ENCODE measurements around the gene KRTAP6-3. TPM values are rescaled to one million over a fixed set of nuclear protein-coding genes. Genes with fewer than 3 reads are reported as not detected.
A peak's percentile ranks its signal among the peaks of the same experiment; 100 is the strongest.

Gene KRTAP6-3, protein sequence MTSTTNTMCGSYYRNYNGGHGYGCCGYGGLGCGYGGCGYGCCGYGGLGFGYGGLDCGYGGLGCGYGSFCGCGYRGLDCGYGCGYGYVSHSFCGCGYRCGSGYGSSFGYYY
- not detected for polyA plus RNA-seq

DNA sequence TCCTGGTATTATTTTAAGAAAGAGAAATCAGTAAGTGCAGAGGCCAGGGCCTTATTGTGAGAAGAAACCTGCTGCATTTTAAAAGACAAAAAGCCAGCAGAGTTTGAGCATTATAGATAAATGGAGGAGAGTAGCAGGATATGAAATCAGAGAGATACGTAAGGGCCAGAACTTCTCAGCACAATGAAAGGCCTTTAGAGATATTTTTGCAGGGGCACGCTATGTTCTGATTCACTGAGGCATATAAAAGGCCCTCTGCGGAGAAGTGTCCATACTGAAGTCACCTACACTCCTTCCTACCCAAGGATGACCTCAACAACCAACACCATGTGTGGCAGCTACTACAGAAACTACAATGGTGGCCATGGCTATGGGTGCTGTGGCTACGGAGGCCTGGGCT lies at the start of gene KRTAP6-3:
KRTAP6-3 (plus strand) TSS at position 301 of the 400 bp plus-strand sequence; CDS start at position 307, 6 bp downstream.
- H3K27ac Mint-ChIP-seq, result peak within 1 kb of the TSS in 1 of 3 donors; percentile 57
- no peaks in the 10 kb centered on the region for H3K36me3 Mint-ChIP-seq
- no peak within 1 kb of the TSS for H3K4me3 Mint-ChIP-seq
- H3K27me3 Mint-ChIP-seq, result no peaks in the 10 kb centered on the region
- H3K9me3 Mint-ChIP-seq, result peaks cover 3 to 9% (median 7%) of the 10 kb centered on the region in 3 donors
- H3K4me1 Mint-ChIP-seq, result peaks cover 0 to 1% (median 0%) of the 10 kb centered on the region in 3 donors

DNA sequence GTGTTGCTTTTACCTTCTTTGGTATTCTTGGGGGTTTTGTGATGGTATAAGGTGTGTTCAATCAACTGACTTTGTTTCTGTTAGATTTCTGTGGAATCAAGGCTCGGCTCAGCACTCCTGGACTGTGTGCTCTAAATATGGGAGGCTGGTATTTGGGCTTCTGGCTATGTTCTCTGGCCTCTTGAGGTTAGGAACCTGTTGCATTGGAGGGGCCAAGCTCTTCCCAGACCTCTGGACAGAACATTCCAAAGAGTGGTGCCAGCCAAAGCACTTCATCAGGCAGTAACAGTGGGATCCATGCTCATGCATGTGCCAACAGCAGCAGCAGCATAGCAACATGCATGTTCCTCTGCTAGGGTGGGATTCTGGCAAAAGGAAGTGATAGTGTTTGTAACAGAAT lies 39.5 kb upstream of the KRTAP6-3 start:
- peaks cover 4 to 18% (median 8%) of the 10 kb centered on the region in 3 donors for H3K9me3 Mint-ChIP-seq
- H3K27me3 Mint-ChIP-seq, result no peaks in the 10 kb centered on the region
- no peak overlapping the region for H3K27ac Mint-ChIP-seq
- H3K4me3 Mint-ChIP-seq, result no peak overlapping the region
- no peaks in the 10 kb centered on the region for H3K4me1 Mint-ChIP-seq
- H3K36me3 Mint-ChIP-seq, result no peaks in the 10 kb centered on the region

DNA sequence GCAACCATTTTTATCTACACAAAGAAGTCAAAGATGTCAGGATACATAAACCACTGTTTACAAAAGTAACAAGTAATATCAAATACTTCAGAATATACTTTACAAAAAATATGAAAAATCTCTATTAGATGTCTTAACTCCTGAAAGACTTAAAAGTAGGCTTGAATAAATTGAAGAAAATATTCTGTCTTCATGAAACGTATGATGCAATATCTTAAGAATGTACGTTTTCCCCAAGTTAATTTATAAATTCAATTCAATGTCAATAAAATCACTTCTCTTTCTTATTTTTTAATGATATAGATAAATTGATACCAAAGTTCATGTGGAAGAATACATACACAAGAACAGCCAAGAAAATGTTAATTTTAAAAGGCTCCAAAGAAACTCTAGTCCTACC lies 37.1 kb upstream of the KRTAP6-3 start:
- no peaks in the 10 kb centered on the region for H3K27me3 Mint-ChIP-seq
- H3K27ac Mint-ChIP-seq, result no peak overlapping the region
- H3K4me1 Mint-ChIP-seq, result no peaks in the 10 kb centered on the region
- no peak overlapping the region for H3K4me3 Mint-ChIP-seq
- H3K36me3 Mint-ChIP-seq, result no peaks in the 10 kb centered on the region
- peaks cover 0 to 16% (median 8%) of the 10 kb centered on the region in 3 donors for H3K9me3 Mint-ChIP-seq

DNA sequence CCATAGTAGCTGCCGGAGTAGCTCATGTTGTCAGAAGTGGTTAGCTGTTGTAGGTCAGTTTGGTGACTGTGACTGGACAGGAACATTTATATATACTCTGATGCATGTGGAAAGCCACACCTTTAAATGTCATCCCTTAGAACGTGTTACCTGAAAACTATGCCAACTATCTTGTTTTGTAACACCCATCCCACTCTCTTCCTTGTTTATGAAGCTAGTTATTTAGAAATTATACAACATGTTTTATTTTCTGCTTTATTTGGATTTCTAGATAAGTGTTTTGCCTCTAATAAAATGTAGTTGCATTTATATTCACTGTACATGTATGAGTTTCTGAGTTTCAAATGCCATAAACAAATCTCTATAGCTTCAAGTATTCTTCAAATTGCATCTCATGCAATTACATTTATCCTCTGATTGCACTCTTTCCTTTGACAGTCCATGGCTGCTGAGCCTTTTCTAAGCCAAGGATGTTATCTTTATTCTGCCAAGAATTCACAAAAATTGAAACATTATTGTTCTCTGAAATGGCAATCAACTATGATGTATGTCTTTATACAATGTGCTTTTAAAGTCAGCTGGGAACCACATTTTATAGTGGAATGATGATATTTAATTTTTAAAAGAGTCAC lies 30.9 kb upstream of the KRTAP6-3 start, which contains the start of gene KRTAP19-7:
KRTAP19-7 (minus strand) TSS at position 51 of the 632 bp plus-strand sequence; CDS start at position 26, 25 bp downstream.
- Mint-ChIP-seq H3K27ac (no peak within 1 kb of the TSS), H3K27me3 (no peaks in the 10 kb centered on the region), H3K36me3 (no peaks in the 10 kb centered on the region), H3K4me1 (no peaks in the 10 kb centered on the region), H3K4me3 (no peak within 1 kb of the TSS), H3K9me3 (peaks cover 2 to 8% (median 6%) of the 10 kb centered on the region in 3 donors)

DNA sequence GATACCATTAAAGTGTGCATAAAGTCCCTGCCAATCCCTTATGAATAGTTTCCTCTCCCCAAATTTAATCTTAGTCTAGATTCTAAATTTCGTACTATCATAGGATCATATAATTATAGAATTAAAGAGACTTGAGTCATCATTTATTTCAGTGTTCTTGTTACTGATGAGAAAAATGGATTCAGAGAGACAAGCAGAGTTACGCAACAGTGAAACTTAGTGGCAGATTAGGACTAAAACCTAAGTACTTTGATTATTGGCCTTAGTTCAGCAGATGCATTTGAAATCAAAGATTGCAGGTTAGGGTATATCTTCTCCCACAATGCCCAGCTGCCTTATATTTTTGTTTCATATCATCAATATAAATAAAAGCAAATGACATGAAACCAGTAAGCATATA lies 30.3 kb upstream of the KRTAP6-3 start:
- Mint-ChIP-seq H3K27ac (no peak overlapping the region), H3K4me1 (no peaks in the 10 kb centered on the region), H3K27me3 (no peaks in the 10 kb centered on the region), H3K36me3 (no peaks in the 10 kb centered on the region), H3K9me3 (peaks cover 2 to 8% (median 6%) of the 10 kb centered on the region in 3 donors), H3K4me3 (no peak overlapping the region)

DNA sequence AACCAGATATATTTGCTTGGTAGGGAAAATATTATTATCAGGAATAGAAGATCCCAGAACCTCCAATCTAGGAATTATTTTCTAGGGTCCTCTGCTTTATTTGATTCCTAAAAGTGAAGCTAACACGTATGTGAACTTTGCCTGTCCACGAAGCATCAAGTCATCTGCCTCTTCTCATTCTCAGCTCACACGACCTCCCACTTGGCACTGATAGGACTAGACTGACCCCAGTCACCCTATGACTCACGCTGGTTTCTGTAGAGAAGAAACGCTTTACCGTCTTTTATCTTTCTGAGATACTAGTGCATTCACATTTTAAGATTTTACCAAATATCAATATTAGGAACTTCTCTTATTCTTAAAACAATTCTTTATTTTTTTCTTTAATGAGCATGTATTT lies 29.2 kb upstream of the KRTAP6-3 start:
- Mint-ChIP-seq H3K36me3 (no peaks in the 10 kb centered on the region), H3K27me3 (no peaks in the 10 kb centered on the region), H3K27ac (no peak overlapping the region), H3K4me3 (no peak overlapping the region), H3K9me3 (peaks cover 2 to 8% (median 3%) of the 10 kb centered on the region in 3 donors), H3K4me1 (no peaks in the 10 kb centered on the region)

DNA sequence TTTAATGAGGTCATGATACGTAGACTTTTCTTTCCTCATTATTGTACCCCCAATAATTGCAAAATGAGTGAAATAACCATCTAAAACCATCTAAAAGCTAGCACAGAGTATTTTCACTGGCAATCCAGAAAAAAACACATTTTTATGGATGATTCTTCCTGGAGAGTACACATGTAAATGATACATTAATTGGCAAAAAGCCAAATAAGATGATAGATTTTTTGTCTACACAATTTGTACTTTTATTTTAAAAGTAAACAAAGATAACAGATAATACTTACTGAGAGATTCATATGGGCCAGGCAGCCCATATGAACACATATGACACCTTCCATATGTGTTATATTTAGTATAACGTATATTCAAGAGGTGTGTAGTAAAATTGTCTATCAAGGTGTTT lies 28.6 kb upstream of the KRTAP6-3 start:
- Mint-ChIP-seq H3K27me3 (no peaks in the 10 kb centered on the region), H3K27ac (no peak overlapping the region), H3K9me3 (peaks cover 2 to 8% (median 3%) of the 10 kb centered on the region in 3 donors), H3K36me3 (no peaks in the 10 kb centered on the region), H3K4me1 (no peaks in the 10 kb centered on the region), H3K4me3 (no peak overlapping the region)

DNA sequence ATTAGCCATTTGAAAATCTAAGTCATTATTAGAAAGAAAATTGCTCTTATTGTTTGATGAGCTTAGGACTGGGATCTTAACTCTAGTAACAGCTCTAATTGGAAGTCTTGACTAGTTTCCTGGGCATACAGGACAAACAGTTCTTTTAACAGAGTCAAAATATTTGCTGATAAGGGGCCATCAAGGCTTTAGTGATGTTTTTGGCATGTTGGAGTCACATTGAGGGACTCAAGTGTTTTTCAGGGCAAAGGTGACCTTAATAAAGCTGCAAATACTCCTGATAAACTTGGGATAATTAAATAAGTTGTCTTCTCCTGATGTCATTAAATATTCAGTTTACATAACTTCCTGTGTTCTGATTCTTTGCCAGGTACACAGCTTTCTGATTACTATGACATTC lies 24.6 kb upstream of the KRTAP6-3 start:
- Mint-ChIP-seq H3K27ac (no peak overlapping the region), H3K4me1 (no peaks in the 10 kb centered on the region), H3K9me3 (peaks cover 2 to 8% (median 3%) of the 10 kb centered on the region in 3 donors), H3K27me3 (no peaks in the 10 kb centered on the region), H3K4me3 (no peak overlapping the region), H3K36me3 (no peaks in the 10 kb centered on the region)

DNA sequence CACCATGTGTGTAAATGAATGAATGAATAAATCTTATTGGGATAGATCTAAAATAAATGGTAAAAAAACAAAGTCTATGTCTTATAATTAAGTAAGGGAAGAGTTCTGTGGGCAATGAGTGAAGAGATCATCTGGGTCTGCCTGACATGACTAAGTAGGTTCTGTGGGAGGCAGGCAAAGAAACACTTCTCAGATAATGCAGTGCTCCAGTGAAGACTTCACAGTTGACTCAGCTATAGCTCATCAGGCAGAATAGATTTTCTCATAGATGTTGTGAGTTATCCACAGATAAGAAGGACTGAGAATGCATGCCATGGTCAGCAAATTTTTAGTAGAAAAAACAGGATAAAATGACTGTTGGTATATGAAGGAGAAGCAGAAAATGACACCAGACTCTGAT lies 14.5 kb upstream of the KRTAP6-3 start:
- H3K27me3 Mint-ChIP-seq, result no peaks in the 10 kb centered on the region
- no peak overlapping the region for H3K27ac Mint-ChIP-seq
- H3K4me3 Mint-ChIP-seq, result no peak overlapping the region

DNA sequence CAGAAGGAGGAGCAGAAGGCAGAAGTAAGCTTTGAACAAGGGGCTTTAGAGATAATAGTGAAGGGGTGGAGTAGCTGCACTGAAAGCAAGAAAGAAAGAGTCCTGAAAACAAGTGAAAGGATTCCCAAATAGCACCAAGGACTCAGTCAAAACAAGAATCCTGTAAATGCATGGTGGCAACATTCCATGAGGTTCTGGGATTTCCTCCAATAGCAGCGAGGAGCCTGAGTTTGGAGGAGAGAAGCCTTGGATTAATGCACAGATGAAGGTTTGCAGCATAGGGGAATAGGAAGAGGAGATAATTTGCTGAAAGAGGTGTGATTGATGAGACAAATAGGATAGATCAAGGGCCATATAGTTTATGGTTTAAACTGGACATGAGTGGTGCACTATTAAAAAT lies 12.9 kb upstream of the KRTAP6-3 start:
- peaks cover 2 to 12% (median 2%) of the 10 kb centered on the region in 3 donors for H3K9me3 Mint-ChIP-seq
- no peak overlapping the region for H3K4me3 Mint-ChIP-seq
- no peaks in the 10 kb centered on the region for H3K4me1 Mint-ChIP-seq

More for the DNA sequence above, 14.5 kb upstream of the KRTAP6-3 start:
- no peaks in the 10 kb centered on the region for H3K36me3 Mint-ChIP-seq
- H3K4me1 Mint-ChIP-seq, result no peaks in the 10 kb centered on the region
- H3K9me3 Mint-ChIP-seq, result peaks cover 1 to 7% (median 2%) of the 10 kb centered on the region in 3 donors

DNA sequence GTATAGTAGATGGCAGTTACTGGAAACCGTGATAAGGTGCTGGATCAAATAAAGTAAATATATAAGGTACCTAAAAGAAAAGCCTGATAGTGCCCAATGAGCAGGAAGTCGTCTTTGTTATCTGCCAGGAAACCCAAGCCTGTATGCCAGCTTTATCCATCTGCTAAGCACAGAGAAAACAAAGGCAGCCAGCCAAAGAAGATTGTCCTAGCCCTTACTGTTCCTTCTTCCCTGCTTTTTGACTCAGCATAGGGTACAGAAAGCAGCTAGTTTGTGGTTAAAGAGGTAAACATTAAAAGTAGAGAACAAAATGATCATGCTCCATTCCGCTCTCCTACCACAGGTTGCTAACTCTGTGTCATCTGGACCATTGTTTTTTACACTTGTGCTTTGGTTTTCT lies 12.1 kb upstream of the KRTAP6-3 start:
- Mint-ChIP-seq H3K9me3 (peaks cover 2 to 20% (median 8%) of the 10 kb centered on the region in 3 donors), H3K36me3 (no peaks in the 10 kb centered on the region), H3K4me1 (no peaks in the 10 kb centered on the region), H3K27me3 (no peaks in the 10 kb centered on the region), H3K27ac (no peak overlapping the region), H3K4me3 (no peak overlapping the region)

More for the DNA sequence above, 12.9 kb upstream of the KRTAP6-3 start:
- Mint-ChIP-seq H3K27me3 (no peaks in the 10 kb centered on the region), H3K27ac (no peak overlapping the region), H3K36me3 (no peaks in the 10 kb centered on the region)

DNA sequence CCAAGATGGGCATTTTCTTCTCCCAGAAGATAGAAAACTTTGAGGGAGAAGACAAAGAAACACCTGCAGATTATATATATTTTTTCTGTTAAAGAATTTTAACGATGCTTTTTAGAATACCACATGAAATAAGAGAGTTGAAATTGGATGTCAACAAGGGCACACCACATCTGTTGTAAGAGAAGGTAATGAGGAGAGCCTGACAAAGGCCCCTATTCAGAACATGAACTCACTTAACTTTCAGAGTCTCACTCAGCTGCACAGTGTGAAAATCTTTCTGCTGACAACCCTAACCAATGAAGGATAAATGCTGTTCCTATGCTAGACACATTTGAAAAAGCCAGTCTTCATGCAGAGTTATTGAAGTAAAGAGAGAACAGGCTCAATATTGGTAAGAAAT lies 9.4 kb upstream of the KRTAP6-3 start:
- Mint-ChIP-seq H3K36me3 (no peaks in the 10 kb centered on the region), H3K4me1 (no peaks in the 10 kb centered on the region), H3K27me3 (no peaks in the 10 kb centered on the region), H3K27ac (no peak overlapping the region), H3K9me3 (peaks cover 2 to 18% (median 10%) of the 10 kb centered on the region in 3 donors), H3K4me3 (no peak overlapping the region)

DNA sequence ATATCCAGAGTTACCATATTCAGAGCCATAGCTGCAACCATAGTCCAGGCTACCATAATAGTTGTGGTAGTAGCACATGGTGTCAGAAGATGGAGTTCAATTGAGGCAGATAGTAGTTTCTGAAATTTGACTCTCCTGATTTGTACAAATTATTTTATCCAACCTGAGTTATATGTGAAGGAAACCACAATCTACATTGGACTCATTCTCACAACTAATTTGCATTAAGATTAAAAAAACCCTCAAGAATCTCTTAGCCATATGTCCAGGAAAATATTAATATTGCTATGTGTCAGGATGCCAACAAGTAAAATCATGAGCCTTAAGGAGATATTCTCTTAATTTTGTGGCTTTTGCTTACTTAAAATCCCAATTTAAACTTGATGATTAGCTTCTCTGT lies 1.9 kb upstream of the KRTAP6-3 start, which contains the start of gene KRTAP22-2:
KRTAP22-2 (minus strand) TSS at position 101 of the 400 bp plus-strand sequence.
- H3K4me1 Mint-ChIP-seq, result no peaks in the 10 kb centered on the region
- H3K27me3 Mint-ChIP-seq, result no peaks in the 10 kb centered on the region
- no peak within 1 kb of the TSS for H3K27ac Mint-ChIP-seq
- H3K4me3 Mint-ChIP-seq, result no peak within 1 kb of the TSS
- H3K36me3 Mint-ChIP-seq, result no peaks in the 10 kb centered on the region
- peaks cover 3 to 7% (median 5%) of the 10 kb centered on the region in 3 donors for H3K9me3 Mint-ChIP-seq

DNA sequence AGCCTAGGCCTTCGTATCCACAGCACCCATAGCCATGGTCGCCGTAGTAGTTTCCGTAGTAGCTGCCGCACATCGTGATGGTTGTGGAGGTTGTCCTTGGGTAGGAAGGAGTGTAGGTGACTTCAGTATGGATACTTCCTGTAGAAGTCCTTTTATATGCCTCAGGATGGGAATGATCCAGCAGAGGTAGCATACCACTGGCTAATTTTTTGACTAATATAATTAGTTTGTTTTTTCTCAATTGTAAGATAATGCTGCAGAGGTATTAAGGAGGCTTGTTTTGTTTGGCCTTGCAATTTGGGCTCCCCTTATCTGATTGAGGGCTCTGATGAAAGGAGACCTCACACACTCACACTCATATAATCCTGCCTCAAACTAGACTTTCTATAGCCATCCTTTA lies 6.6 kb downstream of the KRTAP6-3 start, which contains the start of gene KRTAP6-2:
KRTAP6-2 (minus strand) TSS at position 101 of the 400 bp plus-strand sequence; CDS start at position 73, 28 bp downstream.
- Mint-ChIP-seq H3K36me3 (no peaks in the 10 kb centered on the region), H3K9me3 (peaks cover 5 to 22% (median 6%) of the 10 kb centered on the region in 3 donors), H3K4me3 (no peak within 1 kb of the TSS), H3K27ac (no peak within 1 kb of the TSS), H3K4me1 (peaks cover 0 to 2% (median 0%) of the 10 kb centered on the region in 3 donors), H3K27me3 (no peaks in the 10 kb centered on the region)

DNA sequence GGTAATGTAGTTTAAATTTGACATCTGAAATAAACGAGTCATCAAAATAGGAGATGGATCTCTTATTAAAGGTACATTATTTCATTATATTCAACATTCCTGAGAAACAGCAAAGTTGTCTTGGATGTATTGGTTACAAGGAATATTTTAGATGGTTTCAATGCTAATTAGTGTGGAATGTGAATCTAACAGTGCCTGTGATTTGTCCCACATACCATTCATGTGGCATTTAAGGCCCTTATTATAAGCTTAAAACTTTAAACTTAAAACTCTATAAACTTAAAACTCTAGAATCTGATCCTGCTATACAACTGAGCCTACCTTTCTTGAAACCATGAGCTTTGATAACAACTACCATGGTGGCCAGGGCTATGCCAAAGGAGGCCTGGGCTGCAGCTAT lies 8.5 kb downstream of the KRTAP6-3 start, which contains the start of gene KRTAP22-1:
KRTAP22-1 (plus strand) TSS at position 301 of the 400 bp plus-strand sequence.
- Mint-ChIP-seq H3K27me3 (no peaks in the 10 kb centered on the region), H3K36me3 (no peaks in the 10 kb centered on the region), H3K4me3 (no peak within 1 kb of the TSS), H3K4me1 (peaks cover 0 to 2% (median 0%) of the 10 kb centered on the region in 3 donors), H3K9me3 (peaks cover 2 to 17% (median 5%) of the 10 kb centered on the region in 3 donors), H3K27ac (no peak within 1 kb of the TSS)
